CD14-positive monocyte (primary cell): ENCODE data around the gene SOX14. TPM values are rescaled to one million over a fixed set of nuclear protein-coding genes. Genes with fewer than 3 reads are reported as not detected.

Experiments used
- DNase-seq, 3 donors: peaks; one replicate each; pipeline ENCODE4 v3.0.0-alpha.2; 2011 to 2022
- H2AFZ ChIP-seq: 2 replicates; pipeline ENCODE4 v1.6.0; 2012; ENCODE audit warnings: mild to moderate bottlenecking, low read depth, low read length, inconsistent platforms; ENCODE audit not compliant: insufficient read depth, poor library complexity, severe bottlenecking
- H3K27ac ChIP-seq, 2 donors: 1 replicate in 1 of 2; 2 replicates in 1 of 2; pipeline ENCODE4 v1.5.1; 2012 to 2013; ENCODE audit warnings: low read length in 2 of 2, control low read depth in 1 of 2, inconsistent platforms in 1 of 2, low read depth in 1 of 2, mild to moderate bottlenecking in 1 of 2
- H3K27me3 ChIP-seq, 2 donors: one replicate each; pipeline versions ENCODE4 v1.6.0 to v1.6.1; 2011 to 2013; ENCODE audit warnings: low read length in 2 of 2; ENCODE audit not compliant: control insufficient read depth in 2 of 2, insufficient read depth in 2 of 2
- H3K36me3 ChIP-seq, 2 donors: replicated peaks in 1 of 2; 1 replicate in 1 of 2; 2 replicates in 1 of 2; pipeline versions ENCODE4 v1.5.1 to v1.6.1; 2012 to 2013; ENCODE audit warnings: low read length in 2 of 2, control low read depth in 1 of 2, inconsistent platforms in 1 of 2, mild to moderate bottlenecking in 1 of 2; ENCODE audit not compliant: insufficient read depth in 2 of 2, control insufficient read depth in 1 of 2
- H3K4me1 ChIP-seq, 2 donors: 1 replicate in 1 of 2; 2 replicates in 1 of 2; pipeline versions ENCODE4 v1.5.1 to v1.6.1; 2012 to 2013; ENCODE audit warnings: low read length in 2 of 2, control low read depth in 1 of 2, inconsistent platforms in 1 of 2, mild to moderate bottlenecking in 1 of 2, moderate library complexity in 1 of 2; ENCODE audit not compliant: insufficient read depth in 2 of 2, control insufficient read depth in 1 of 2
- H3K4me2 ChIP-seq: replicated peaks from 2 replicates; pipeline ENCODE3; 2012; ENCODE audit warnings: low read length, moderate library complexity, mild to moderate bottlenecking; ENCODE audit not compliant: poor library complexity, severe bottlenecking; ENCODE audit errors: extremely low read depth
- H3K4me3 ChIP-seq, 3 experiments: fragments of 200-600 bp in 1 of 3; sonication (generic) in 1 of 3; replicated peaks in 1 of 3; 1 replicate in 2 of 3; 2 replicates in 1 of 3; pipeline ENCODE4 v1.5.1; 2011 to 2013; ENCODE audit warnings: low read length in 3 of 3, mild to moderate bottlenecking in 3 of 3, control low read depth in 2 of 3, low read depth in 2 of 3, inconsistent platforms in 1 of 3, moderate library complexity in 1 of 3
- H3K79me2 ChIP-seq: 2 replicates; pipeline ENCODE4 v1.6.0; 2012; ENCODE audit warnings: mild to moderate bottlenecking, control low read depth, inconsistent platforms, low read length, moderate library complexity; ENCODE audit not compliant: insufficient read depth
- H3K9ac ChIP-seq: 2 replicates; pipeline ENCODE4 v1.6.0; 2017; ENCODE audit warnings: low read length, mild to moderate bottlenecking; ENCODE audit not compliant: insufficient read depth, poor library complexity, severe bottlenecking
- H3K9me3 ChIP-seq, 2 donors: replicated peaks in 1 of 2; 1 replicate in 1 of 2; 2 replicates in 1 of 2; pipeline versions ENCODE4 v1.5.1 to v1.6.1; 2012 to 2013; ENCODE audit warnings: low read length in 2 of 2, control low read depth in 1 of 2; ENCODE audit not compliant: control insufficient read depth in 1 of 2, insufficient read depth in 1 of 2
- H4K20me1 ChIP-seq: 2 replicates; pipeline ENCODE4 v1.6.0; 2012; ENCODE audit warnings: mild to moderate bottlenecking, low read length, control low read depth, moderate library complexity; ENCODE audit not compliant: insufficient read depth
- H3K27ac Mint-ChIP-seq, 7 donors: one replicate each; pipeline ENCODE4 v1.8.0; 2020; ENCODE audit warnings: mild to moderate bottlenecking in 7 of 7, mixed read lengths in 7 of 7, moderate library complexity in 6 of 7, inconsistent platforms in 2 of 7
- H3K27me3 Mint-ChIP-seq, 3 donors: one replicate each; pipeline ENCODE4 v1.8.0; 2021 to 2022; ENCODE audit warnings: low read depth in 3 of 3, mild to moderate bottlenecking in 3 of 3, mixed read lengths in 3 of 3, moderate library complexity in 3 of 3, inconsistent platforms in 1 of 3
- H3K36me3 Mint-ChIP-seq, 2 donors: one replicate each; pipeline ENCODE4 v1.8.0; 2020; ENCODE audit warnings: mixed read lengths in 2 of 2, inconsistent platforms in 1 of 2, mild to moderate bottlenecking in 1 of 2
- H3K4me1 Mint-ChIP-seq: one replicate; pipeline ENCODE4 v1.8.0; 2020; ENCODE audit warnings: mild to moderate bottlenecking, mixed read lengths
- H3K4me3 Mint-ChIP-seq, 2 donors: one replicate each; pipeline ENCODE4 v1.8.0; 2020; ENCODE audit warnings: mild to moderate bottlenecking in 2 of 2, mixed read lengths in 2 of 2, moderate library complexity in 1 of 2
- H3K9me3 Mint-ChIP-seq, 7 donors: one replicate each; pipeline ENCODE4 v1.8.0; 2020 to 2022; ENCODE audit warnings: mixed read lengths in 7 of 7, mild to moderate bottlenecking in 6 of 7, moderate library complexity in 6 of 7, inconsistent platforms in 2 of 7
- WGBS: methylation state at CpG from one replicate; pipeline ENCODE4 v1.1.5; 2013; ENCODE audit warnings: missing lambda C conversion rate; ENCODE audit not compliant: insufficient coverage; 5-methylcytosine and 5-hydroxymethylcytosine counted together
- intact Hi-C, 2 donors: fragments of 100-400 bp; cut with micrococcal nuclease; formaldehyde crosslinking; loops; one replicate each; pipeline versions ENCODE4 v1.15.0 to v1.15.1; 2023
- polyA plus RNA-seq, 3 donors: library from polyadenylated mRNA; depleted of rRNA in 1 of 3; unstranded in 2 of 3; stranded (reverse) in 1 of 3; fragments of 300-500 nt in 2 of 3; fragments of >200 nt in 1 of 3; fragmentation: Illumina TruSeq in 2 of 3; gene quantifications; 1 replicate in 2 of 3; 2 replicates in 1 of 3; pipeline ENCODE4 v1.2.3, GENCODE V29; 2012 to 2021
- TF ChIP-seq, protein P1 (sequence below): fragments of 200-600 bp; IDR thresholded peaks from one replicate; pipeline ENCODE4 v1.8.0; 2022; ENCODE audit warnings: antibody characterized with exemption, mild to moderate bottlenecking

The SOX14 gene
- polyA plus RNA-seq, 3 donors: not detected

DNA sequence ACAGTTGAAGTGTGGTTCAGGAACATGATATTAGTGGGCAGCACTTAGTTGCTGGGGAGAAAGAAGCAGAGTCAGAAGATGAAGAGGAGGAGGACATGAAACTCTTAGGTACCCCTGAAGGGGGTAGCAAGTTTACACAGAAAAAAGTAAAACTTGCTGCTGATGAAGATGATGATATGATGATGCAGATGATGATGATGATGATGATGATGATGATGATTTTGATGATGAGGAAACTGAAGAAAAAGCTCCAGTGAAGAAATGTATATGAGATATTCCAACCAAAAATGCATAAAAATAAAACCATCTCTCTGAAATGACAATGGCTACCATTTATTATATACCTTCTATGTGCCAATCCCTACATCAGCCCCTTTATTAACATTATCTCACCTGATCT lies 39.9 kb upstream of the SOX14 start:
- no peak overlapping the region for H3K27ac Mint-ChIP-seq
- H3K27me3 ChIP-seq: no peaks in the 10 kb centered on the region
- H3K9ac ChIP-seq: no peak overlapping the region
- H3K9me3 Mint-ChIP-seq: peaks cover 0 to 10% (median 3%) of the 10 kb centered on the region in 7 donors
- peaks cover 0 to 5% of the 10 kb centered on the region in 2 donors for H3K9me3 ChIP-seq
- H3K36me3 ChIP-seq: no peaks in the 10 kb centered on the region
- no peak overlapping the region for H3K27ac ChIP-seq
- intact Hi-C loops: no loop called here
- H3K4me1 Mint-ChIP-seq: no peaks in the 10 kb centered on the region
- no peaks in the 10 kb centered on the region for H4K20me1 ChIP-seq
- H3K79me2 ChIP-seq: no peaks in the 10 kb centered on the region
- TF ChIP-seq, protein P1, sequence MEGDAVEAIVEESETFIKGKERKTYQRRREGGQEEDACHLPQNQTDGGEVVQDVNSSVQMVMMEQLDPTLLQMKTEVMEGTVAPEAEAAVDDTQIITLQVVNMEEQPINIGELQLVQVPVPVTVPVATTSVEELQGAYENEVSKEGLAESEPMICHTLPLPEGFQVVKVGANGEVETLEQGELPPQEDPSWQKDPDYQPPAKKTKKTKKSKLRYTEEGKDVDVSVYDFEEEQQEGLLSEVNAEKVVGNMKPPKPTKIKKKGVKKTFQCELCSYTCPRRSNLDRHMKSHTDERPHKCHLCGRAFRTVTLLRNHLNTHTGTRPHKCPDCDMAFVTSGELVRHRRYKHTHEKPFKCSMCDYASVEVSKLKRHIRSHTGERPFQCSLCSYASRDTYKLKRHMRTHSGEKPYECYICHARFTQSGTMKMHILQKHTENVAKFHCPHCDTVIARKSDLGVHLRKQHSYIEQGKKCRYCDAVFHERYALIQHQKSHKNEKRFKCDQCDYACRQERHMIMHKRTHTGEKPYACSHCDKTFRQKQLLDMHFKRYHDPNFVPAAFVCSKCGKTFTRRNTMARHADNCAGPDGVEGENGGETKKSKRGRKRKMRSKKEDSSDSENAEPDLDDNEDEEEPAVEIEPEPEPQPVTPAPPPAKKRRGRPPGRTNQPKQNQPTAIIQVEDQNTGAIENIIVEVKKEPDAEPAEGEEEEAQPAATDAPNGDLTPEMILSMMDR: no peak
- no peak overlapping the region for H2AFZ ChIP-seq
- no peaks in the 10 kb centered on the region for H3K36me3 Mint-ChIP-seq
- H3K27me3 Mint-ChIP-seq: peaks cover 0 to 4% (median 2%) of the 10 kb centered on the region in 3 donors
- no peak overlapping the region for H3K4me2 ChIP-seq
- no peak overlapping the region for H3K4me3 Mint-ChIP-seq
- no peaks in the 10 kb centered on the region for H3K4me1 ChIP-seq
- no peak overlapping the region for H3K4me3 ChIP-seq
- no peak for DNase-seq

DNA sequence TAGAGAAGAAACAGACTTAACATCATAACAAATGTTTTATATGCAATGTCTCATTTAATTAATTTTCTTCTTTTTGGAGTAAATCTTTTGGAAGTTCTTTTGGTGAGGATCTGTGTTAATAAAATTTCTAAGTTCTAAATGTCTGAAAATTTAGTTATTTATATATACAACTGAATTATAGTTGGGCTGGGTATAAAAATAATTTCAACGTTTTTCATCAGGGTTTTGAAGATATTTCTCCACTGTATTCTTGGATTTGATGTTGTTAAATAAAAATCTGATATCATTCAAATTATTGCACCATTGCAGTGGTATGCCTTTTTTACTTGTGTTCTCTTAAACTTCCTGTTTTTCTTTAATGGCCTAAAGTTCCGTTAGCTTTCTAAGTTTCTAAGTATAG lies 26.9 kb upstream of the SOX14 start:
- Histone ChIP-seq H3K4me1 (no peaks in the 10 kb centered on the region), H3K4me2 (no peak overlapping the region), H2AFZ (no peak overlapping the region), H3K9ac (no peak overlapping the region), H3K27ac (no peak overlapping the region), H4K20me1 (no peaks in the 10 kb centered on the region), H3K79me2 (no peaks in the 10 kb centered on the region), H3K9me3 (peaks cover 11 to 25% of the 10 kb centered on the region in 2 donors), H3K4me3 (no peak overlapping the region), H3K27me3 (no peaks in the 10 kb centered on the region), H3K36me3 (no peaks in the 10 kb centered on the region)
- Mint-ChIP-seq H3K4me1 (no peaks in the 10 kb centered on the region), H3K9me3 (peaks cover 4 to 22% (median 17%) of the 10 kb centered on the region in 7 donors), H3K27ac (no peak overlapping the region), H3K36me3 (no peaks in the 10 kb centered on the region), H3K4me3 (no peak overlapping the region), H3K27me3 (no peaks in the 10 kb centered on the region)
- intact Hi-C loops: no loop called here
- TF ChIP-seq, protein P1: no peak
- no peak for DNase-seq
- WGBS: no CpG with 5 or more reads among the region's 2 CpGs
